ENCODE data around the gene CMTM3.
"Not testable (repeated sequence)": the region's sequence is repeated elsewhere in the genome, so short reads cannot be mapped to it uniquely, and the experiment has no call there.

The CMTM3 gene

DNA sequence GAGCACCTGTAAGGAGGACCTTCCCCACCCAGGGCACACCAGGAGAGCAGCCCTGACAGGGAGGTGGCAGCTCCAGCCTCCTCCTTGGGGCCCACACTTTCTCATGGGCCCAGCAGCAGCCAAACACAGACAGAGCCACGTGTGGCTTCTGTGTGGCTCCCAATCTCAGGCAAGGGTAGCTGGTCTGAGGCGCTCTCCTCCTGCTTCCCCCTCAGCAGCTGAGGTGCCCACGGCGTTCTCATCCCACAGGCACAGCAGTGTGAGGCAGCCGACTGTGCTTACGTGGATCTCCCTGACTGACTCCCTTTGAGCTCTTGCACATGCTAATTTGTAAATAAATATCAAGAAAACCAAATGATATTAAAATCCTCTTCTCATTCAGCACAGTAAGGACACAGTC, 30.9 kb downstream of the CMTM3 start:
- no peak for DNase-seq (ENCODE audit: low spot score)

DNA sequence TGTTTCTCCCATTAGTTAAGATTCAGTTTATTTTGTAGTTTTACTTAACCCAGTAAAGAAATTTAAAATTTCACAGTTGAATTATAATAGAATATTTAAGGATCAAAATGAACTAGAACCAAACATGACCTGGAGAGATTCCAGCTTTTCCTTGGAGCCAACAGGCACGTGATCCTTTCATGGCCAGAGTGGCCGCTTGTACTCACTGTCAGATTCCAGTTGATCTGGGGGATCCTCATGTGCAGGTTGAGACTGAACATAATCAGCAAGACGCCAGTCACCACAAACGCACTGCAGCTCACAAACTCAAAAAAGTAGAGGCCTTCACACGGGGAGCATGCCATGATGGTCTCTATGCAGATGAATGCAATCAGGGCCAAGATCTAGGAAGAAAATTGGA, 31.7 kb downstream of the CMTM3 start:
- DNase-seq (ENCODE audit: low spot score), result no peak

DNA sequence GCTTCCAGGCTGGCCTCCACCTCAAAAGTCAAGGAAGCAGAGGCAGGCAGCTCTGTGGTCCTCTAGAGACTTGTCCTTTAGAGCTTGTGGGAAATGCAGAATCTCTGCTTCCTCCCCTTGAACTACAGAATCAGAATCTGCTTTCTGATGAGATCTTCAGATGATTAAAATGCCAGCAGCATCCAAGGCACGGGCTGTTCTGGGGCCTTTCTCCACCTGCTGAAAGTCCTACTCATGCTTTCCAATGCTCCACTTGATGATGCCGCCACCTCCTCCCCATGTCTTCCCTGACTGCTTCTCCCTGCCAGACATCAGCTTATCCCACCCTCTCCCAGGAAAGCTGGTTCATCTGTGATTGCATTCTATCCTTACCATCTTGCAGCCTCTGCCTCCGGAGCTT, 33.3 kb downstream of the CMTM3 start:
- no peak for DNase-seq (ENCODE audit: low spot score)

DNA sequence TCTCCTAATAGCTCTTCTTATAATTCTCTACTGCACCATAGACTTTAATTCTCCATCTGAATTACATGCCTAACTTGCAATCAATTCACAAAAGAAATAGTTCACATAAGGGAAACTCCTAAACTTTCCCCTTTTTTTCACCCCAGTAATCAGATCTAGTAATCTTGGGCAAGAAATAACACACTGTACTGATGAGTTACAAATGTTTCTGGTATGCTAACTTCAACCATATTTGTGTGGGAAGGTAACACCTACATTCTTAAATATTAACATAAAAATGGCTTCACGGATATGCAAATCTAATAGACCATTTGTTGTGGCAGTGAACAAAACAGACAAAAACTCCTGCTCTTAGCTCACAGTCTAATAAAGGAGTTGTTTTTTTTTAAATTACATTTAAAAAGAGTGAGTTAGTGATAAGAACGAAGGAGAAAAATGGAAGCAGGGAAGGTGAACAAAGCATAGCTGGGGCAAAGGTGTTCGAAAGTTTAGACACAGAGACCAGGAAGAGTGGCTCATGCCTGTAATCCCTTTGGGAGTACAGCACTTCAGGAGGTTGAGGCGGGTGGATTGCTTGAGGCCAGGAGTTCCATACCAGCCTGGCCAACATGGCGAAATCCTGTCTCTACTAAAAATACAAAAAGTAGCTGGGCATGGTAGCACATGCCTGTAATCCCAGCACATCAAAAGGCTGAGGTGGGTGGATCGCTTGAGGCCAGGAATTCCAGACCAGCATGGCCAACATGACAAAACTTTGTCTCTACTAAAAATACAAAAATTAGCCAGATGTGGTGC, 34.8 kb downstream of the CMTM3 start:
- no peak for DNase-seq (ENCODE audit: low spot score)

DNA sequence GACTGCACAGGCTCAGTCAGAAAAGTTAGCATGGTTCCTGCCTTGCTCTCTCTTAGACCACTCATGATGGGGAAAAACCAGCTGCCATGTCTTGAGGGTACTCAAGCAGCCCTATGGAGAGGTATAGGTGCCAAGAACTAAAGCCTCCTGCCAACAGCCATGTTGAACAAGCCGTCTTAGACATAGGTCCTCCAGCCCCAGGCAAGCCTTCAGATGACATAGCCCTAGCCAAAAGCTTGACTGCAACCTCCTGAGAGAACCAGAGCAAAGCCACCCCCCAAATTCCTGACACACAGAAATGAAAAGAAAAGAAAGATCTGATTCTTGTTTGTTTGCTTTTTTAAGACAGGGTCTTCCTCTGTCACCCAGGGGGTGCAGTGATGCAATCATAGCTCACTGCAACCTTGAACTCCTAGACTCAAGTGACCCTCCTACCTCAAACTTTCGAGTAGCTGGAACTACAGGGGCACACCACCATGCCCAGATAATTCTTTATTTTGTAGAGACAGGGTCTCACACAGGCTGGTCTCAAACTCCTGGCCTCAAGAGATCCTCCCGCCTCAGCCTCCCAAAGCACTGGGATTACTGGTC, 36.3 kb downstream of the CMTM3 start:
- no peak for DNase-seq (ENCODE audit: low spot score)

DNA sequence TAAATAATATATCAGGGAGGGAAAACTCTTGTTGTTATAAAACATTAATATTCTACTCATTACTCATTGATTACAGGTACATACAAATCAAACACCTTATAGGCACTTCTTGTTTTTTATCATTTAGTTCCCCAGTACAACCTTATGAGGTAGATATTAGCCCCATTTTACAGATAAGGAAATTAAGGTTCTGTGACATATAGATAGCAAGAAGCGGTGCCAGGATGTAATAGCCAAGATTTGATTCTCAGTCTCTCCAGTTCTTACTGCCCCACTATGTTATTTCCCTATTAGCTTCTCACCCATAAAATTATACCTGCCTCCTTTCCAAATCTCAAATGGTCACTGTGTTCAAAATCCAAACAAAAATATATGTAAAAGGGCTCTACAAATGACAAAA, 36.9 kb downstream of the CMTM3 start:
- no peak for DNase-seq (ENCODE audit: low spot score)

DNA sequence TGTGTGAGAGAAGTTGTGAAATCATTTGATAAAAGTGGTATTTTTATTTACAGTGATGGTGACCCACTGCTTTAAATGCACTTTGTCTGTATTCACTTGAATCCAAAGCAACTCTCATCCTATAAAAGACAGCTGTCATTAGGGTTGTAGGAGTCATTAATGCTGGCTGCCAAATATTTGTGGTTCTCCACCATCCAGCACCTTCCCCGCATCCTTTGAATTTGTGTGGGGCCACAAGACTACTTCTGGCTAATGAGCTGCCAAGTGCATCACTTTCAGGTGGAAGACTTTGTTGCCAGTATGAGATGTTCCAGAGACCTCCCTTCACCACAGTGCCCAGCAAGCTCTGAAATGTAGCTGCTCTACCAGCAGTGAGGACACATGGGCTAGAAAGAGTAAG, 43.4 kb downstream of the CMTM3 start:
- DNase-seq (ENCODE audit: low spot score), result no peak

DNA sequence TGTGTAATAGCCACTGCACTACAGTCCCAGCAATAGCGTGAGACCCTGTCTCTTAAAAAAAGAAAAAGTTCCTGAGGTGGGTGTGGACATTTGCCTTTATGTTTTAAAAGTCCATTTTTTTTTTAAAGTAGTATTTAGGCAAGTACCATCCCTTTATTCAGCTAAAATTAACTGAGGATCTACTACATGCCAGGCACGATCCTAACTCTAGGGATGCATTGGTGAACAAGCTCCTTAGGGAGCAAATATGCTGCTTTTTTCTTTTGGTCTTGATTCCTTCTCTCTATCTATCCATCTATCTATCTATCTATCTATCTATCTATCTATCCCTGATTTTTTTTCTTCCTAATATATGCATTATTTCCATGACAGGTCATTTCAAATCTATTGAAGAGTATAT, 44.7 kb downstream of the CMTM3 start:
- DNase-seq (ENCODE audit: low spot score), result no peak

DNA sequence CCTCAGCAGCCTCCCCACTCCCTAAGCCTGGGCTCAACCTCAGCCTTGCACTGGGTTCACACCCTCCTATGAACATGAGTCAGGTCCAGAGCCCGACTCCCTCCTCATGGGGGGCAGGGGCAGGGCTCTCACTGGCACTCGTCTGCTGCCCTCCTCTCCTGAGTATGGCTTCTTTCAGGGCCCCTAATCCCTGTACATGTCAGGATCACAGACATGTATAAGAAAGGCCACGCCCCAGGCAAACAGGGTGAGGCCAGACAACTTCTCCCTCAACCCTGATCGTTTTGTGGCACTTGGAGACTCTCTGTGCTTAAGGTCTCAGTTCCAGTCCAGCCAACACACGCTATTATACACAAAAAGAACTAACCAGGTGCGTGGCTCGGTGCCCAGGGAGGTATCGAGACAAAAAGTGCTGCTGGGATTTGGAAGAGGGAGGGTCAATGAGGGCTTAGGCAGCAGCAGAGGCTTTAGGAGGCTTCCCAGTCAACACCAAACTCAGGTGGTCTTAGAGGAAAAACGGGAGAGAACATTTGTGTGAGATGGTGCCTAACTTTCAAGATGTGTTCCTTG, 45.2 kb downstream of the CMTM3 start:
- DNase-seq (ENCODE audit: low spot score), result no peak

DNA sequence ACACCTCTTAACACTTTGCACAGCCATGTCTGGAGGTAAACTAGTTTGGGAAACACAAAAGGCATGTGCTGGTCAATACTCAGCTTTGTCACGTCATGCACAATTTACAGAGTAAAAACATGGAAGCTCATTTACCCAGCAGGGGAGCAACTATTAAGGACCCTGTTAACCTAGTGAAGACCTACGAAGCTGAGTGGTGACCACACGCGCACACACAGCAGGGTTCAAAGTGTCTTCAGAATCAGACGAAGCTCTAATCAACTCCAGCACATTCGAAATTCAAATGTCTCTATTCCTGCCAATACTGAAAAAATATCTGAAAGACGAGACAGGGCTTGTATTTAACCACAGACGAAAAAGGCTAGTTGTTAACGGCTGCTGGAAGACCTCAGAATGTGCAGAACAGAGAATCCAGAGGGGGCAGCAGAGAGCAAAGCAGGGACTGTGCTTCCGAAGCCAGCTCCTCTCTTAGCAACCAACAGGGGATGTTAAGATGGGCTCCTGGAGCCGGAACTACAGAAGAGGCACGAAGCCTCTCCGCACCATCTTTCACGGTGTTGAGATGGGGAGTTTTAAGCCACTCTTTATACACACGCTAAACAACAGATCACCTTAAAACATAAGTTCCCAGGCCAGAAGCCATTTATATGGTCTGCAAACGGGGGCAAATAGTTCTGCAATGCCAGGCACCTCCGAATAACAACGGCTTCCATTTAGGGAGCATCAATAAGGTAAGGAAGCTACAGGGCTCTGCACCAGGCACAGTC, 46.4 kb downstream of the CMTM3 start:
- DNase-seq (ENCODE audit: low spot score), result peak; percentile 85

DNA sequence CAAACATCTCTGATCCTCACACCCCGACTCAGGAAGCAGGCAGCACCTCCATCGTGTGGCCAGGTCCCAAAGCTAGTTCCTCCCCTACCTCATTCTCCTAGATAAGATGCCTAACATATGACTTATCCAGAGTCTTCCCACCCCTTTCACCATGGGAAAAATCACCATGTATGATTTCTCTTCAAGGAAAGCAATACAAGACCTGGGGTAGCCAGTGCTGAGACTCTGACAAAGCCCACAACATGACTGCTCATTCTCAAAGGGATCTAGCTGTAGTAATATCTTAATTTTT, 46.9 kb downstream of the CMTM3 start:
- DNase-seq (ENCODE audit: low spot score), result no peak

DNA sequence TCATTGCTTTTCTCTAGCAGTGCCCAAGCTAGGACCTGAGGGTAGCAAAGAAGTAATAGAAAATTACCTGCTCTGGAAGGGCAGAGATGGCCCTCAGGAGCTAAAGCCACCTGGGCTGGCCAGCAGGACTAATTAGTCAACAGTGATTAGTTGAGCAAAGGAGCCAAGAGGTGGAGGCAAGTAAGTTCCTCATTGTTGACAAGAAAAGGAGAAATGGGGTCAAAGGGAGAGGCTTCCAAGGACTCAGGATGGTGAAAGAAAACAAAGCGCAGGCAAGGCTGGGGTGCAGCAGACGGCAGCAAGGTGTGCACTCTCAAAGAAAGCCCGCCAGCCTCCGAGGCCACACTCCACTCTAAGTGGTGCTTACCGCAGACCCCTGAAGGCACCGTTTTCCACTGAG, 47.5 kb downstream of the CMTM3 start:
- DNase-seq (ENCODE audit: low spot score), result no peak

DNA sequence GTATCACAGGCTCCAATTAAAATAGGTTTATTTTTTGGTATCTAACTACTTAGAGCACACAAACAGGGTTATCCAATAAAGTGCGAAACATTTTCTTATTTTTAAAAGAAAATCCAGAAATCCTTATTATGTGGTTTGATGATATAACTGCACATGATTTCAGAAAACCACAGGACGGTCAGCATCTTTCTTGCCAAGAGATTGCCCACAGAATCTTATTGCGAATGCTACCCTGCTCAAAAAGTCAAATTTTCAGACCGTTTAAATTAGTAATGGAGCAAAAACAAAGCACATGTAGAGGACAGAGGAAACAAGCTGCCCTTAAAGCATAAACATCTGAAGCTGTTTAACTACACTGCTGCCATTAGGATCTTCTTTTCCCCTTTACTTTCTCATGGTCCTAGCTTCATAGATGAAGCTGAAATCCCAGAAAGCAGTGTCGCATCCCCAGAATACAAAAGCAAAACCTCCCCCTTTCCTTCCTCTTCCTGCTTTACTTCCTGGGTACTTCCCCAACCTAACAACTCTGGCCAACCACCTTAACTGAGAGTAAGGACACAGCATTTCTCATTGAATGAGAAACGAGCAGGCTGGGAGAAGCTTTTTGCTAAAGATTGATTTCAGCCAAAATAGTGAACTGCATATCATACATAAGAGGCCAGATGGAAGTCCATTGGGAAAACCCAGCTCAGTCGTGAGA, 48.3 kb downstream of the CMTM3 start:
- DNase-seq (ENCODE audit: low spot score), result no peak

DNA sequence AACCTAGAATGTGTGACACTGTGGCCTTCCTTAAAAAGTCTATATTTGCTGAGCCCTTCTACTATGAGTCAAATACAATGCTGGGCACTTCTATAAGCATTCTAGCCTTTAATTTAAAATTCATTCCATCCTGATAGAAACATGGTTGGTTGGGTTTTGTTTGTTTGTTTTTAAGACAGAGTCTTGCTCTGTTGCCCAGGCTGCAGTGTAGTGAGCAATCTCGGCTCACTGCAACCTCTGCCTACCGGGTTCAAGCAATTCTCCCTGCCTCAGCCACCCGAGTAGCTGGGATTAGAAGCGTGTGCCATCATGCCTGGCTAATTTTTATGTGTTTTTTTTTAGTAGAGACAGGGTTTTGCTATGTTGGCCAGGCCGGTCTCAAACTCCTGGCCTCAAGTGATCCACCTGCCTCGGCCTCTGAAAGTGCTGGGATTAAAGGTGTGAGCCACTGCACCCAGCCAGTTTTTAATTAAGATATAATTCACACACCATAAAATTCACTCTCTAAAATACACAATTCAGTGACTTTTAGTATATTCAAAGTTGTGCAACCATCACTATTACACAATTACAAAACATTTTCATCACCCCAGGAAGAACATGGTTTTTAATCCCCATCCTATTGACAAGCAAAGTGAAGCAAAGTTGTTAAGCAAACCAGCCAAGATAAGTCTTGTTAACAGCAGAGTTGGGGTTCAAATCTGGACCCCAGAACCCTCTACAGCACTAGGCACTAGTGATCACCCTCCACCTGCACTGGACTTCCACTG, 49.3 kb downstream of the CMTM3 start:
- DNase-seq (ENCODE audit: low spot score), result no peak

DNA sequence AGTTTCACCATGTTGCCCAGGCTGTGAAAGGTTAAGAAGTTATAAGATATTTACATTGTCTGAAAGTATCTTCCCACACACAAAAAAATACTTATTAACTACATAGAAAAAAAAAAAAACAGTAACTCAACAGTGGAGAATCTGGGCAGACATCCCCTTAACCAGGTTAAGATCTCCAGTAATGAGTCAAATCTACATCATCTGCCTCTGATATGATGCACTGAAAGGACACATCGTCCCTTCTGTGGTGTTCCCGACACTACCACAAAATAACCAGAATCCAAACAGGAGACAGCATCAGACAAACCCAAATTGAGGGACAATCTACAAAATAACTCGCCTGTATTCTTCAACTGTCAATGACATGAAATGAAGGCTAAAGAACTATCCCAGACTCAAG, 52.0 kb downstream of the CMTM3 start:
- no peak for DNase-seq (ENCODE audit: low spot score)

DNA sequence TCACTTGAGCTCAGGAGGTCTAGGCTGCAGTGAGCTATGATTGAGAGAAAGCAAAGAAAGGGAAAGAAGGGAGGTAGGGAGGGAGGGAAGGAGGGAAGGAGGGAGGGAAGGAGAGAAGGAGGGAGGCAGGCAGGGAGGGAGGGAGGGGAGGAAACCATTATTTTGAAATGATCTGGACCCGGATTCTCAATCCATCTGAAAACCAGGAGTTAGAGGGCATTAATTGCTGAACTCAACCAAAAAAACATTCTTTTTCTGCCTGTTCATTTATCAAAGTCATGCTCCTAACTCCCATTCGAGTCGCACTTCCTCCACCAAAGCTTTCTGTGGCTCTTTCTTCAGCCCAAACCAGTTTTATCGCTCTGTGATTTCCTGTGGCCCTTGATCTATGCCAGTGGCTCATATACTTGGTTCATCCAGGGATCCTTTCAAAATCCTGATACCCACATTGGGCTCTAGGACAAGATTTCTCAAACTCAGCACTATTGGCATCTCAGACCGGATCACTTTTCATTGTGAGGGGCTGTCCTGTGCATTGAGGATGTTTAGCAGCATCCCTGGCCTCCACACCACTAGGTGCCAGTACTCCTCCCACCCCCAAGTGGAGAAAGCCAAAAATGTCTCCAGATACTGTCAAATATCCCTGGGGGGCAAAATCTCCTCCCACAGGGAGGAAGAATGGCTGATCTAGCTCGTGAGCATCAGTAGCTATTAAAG, 53.8 kb downstream of the CMTM3 start:
- DNase-seq (ENCODE audit: low spot score), result no peak

DNA sequence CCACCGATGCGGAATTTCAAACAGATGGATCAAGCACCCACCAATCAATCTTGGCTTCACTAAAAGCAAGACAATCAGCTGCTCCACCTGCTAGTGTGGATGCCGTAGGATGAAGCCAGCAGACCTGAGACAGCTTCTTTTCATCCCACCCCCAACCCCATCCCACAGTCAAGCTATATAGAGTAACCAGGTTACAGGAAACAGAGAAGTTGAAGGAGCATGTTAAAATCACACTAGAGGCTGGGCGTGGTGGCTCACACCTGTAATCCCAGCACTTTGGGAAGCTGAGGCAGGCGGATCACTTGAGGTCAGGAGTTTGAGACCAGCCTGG, 54.3 kb downstream of the CMTM3 start:
- no peak for DNase-seq (ENCODE audit: low spot score)

DNA sequence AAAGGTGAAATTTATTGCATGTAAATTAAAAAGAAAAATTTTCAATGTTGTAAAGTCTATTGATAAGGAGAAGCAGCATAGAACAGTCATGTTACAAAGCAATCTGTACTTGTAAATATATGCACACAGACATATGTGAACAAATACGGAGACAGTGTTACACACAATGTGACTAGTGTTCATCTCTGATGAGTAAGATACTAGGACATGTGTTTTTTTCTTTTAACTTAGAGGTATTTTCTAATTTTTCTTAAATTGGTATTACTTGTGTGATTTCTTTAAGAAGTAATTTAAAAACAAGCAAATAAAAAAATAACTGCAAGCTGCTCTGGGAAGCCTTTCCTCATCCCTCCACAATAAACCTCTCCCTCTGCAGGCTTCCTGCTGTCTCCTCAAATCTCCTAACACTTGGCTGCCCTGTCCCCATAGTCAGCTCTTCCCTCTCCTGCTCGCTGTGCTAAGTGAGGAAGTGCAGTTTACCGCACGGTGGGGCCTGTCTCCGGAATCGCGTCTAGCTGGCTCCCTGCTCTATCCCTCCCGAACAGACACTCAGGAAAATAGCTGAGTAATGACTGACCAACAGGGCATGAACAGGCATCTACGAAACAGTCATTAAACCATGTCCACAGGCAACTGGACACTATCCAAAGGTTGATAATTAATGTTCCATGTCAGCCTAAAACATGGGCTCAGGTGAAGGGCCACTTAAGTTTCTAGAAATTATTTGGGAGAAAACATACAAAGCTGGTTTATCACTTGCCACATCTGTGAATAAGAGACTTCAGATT, 56.1 kb downstream of the CMTM3 start:
- no peak for DNase-seq (ENCODE audit: low spot score)

DNA sequence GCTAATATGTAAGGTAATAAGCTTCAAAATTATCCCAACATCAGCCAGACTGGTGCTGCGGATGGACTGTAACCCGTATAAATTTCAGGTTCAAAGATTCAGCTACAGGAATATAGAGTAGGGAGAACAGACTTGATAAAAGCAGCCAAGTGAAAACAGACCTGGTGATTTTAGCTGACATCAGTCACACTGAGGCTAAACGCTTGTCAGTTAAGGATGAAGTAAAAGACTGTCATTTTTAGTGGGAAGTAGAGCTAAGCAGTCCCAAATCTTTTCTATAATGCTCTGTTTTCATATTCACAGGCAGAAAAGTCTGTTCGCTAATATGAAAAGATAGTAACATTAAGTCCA, 56.7 kb downstream of the CMTM3 start:
- DNase-seq (ENCODE audit: low spot score), result no peak

DNA sequence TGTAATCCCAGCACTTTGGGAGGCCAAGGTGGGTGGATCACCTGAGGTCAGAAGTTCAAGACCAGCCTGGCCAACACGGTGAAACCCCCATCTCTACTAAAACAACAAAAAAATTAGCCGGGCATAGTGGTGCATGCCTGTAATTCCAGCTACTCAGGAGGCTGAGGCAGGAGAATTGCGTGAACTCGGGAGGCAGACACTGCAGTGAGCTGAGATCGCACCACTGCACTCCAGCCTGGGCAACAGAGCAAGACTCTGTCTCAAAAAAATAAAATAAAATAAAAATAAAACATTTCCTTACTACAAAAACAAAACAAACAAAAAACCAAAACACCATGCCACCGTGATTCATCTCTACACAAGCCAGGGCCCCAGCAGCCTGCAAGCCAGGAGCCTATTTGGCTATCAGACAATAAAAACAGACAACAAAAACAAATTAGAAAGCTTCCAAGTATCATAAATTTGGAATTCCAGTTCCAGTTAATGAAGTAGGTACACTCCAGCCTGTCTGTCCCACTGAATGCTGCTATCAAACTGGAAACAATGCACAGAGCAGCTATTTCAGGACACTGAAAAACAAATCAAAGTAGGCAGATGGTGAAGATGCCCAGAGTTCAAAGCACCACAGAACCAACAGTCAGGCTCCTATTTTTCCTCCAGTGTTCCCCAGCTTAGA, 57.3 kb downstream of the CMTM3 start:
- DNase-seq (ENCODE audit: low spot score), result not testable (repeated sequence)
